DOHH2 (cell line): Measurements from ENCODE around the gene POPDC3.

ENCODE experiments used
- H3F3A ChIP-seq: fragments of 200-600 bp; sonication (generic), shearing (Covaris generic); 2 replicates; pipeline ENCODE4 v1.6.0; 2016; ENCODE audit warnings: antibody characterized with exemption, mild to moderate bottlenecking; ENCODE audit not compliant: control insufficient read depth, insufficient read depth
- H3K27ac ChIP-seq: fragments of 200-600 bp; sonication (generic); 2 replicates; pipeline ENCODE4 v1.5.1; 2014; ENCODE audit warnings: low read depth, mild to moderate bottlenecking, low read length, moderate library complexity
- H3K27me3 ChIP-seq: fragments of 200-600 bp; sonication (generic); 2 replicates; pipeline ENCODE4 v1.6.1; 2014; ENCODE audit warnings: mild to moderate bottlenecking, low read length, mixed read lengths; ENCODE audit not compliant: control insufficient read depth
- H3K36me3 ChIP-seq: fragments of 200-600 bp; sonication (generic); 2 replicates; pipeline ENCODE4 v1.6.1; 2014; ENCODE audit warnings: mild to moderate bottlenecking, low read length, moderate library complexity, mixed read lengths; ENCODE audit not compliant: control insufficient read depth
- H3K4me1 ChIP-seq: fragments of 200-600 bp; sonication (generic); 2 replicates; pipeline ENCODE4 v1.6.1; 2014; ENCODE audit warnings: mild to moderate bottlenecking, low read length, mixed read lengths; ENCODE audit not compliant: control insufficient read depth
- H3K4me2 ChIP-seq: fragments of 200-600 bp; sonication (generic); 2 replicates; pipeline ENCODE4 v1.6.0; 2014; ENCODE audit warnings: mild to moderate bottlenecking, low read length, moderate library complexity
- H3K4me3 ChIP-seq: fragments of 200-600 bp; sonication (generic); 2 replicates; pipeline ENCODE4 v1.5.1; 2014; ENCODE audit warnings: mild to moderate bottlenecking, low read length, mixed read lengths
- H3K79me2 ChIP-seq: fragments of 200-600 bp; sonication (generic); 2 replicates; pipeline ENCODE4 v1.6.1; 2014; ENCODE audit warnings: mild to moderate bottlenecking, low read length, mixed read lengths; ENCODE audit not compliant: control insufficient read depth
- H3K9me2 ChIP-seq: fragments of 200-600 bp; sonication (generic); replicated peaks from 2 replicates; pipeline ENCODE4 v1.6.1; 2014; ENCODE audit warnings: mild to moderate bottlenecking, low read length, mixed read lengths; ENCODE audit not compliant: control insufficient read depth
- H3K9me3 ChIP-seq: fragments of 200-600 bp; sonication (generic); 2 replicates; pipeline ENCODE4 v1.6.1; 2014; ENCODE audit warnings: antibody characterized with exemption, low read length, mixed read lengths; ENCODE audit not compliant: control insufficient read depth, insufficient read depth
- H4K20me1 ChIP-seq: fragments of 200-600 bp; sonication (generic); 2 replicates; pipeline ENCODE4 v1.6.0; 2014; ENCODE audit warnings: low read depth, mild to moderate bottlenecking, antibody characterized with exemption, low read length, moderate library complexity; ENCODE audit not compliant: control insufficient read depth, insufficient read depth
- CTCF ChIP-seq: fragments of 200-600 bp; sonication (generic); IDR thresholded peaks from one replicate; pipeline ENCODE4 v1.5.1; 2014; ENCODE audit warnings: antibody characterized with exemption, mild to moderate bottlenecking, low read depth, low read length; ENCODE audit not compliant: poor library complexity, severe bottlenecking
- EZH2phosphoT487 ChIP-seq: fragments of 200-600 bp; sonication (generic); IDR thresholded peaks from 2 replicates; pipeline ENCODE4 v1.6.1; 2017; ENCODE audit warnings: borderline replicate concordance, mild to moderate bottlenecking, antibody characterized with exemption, low read length, moderate library complexity, mixed read lengths

The POPDC3 gene

GRCh38 chr6:105207524-105208269, 27.9 kb upstream of the POPDC3 start:
- H3K4me2 ChIP-seq, result no peak overlapping the region
- H3K36me3 ChIP-seq, result no peaks in the 10 kb centered on the region
- H4K20me1 ChIP-seq, result no peaks in the 10 kb centered on the region
- H3F3A ChIP-seq, result no peaks in the 10 kb centered on the region
- H3K9me3 ChIP-seq, result no peaks in the 10 kb centered on the region
- no peak overlapping the region for H3K4me3 ChIP-seq
- no peak overlapping the region for H3K27ac ChIP-seq
- no peaks in the 10 kb centered on the region for H3K79me2 ChIP-seq
- no peaks in the 10 kb centered on the region for H3K27me3 ChIP-seq
- TF ChIP-seq EZH2phosphoT487 (no peak), CTCF (no peak)
- H3K9me2 ChIP-seq, result no peaks in the 10 kb centered on the region
- peaks cover 3% of the 10 kb centered on the region; the same call in 1 of the 2 replicates for H3K4me1 ChIP-seq

- Histone ChIP-seq H3K4me1 (no peaks in the 10 kb centered on the region), H3K9me2 (no peaks in the 10 kb centered on the region), H3K27me3 (peaks cover 4% of the 10 kb centered on the region; the same call in 1 of the 2 replicates), H3K9me3 (no peaks in the 10 kb centered on the region), H3F3A (no peaks in the 10 kb centered on the region), H3K79me2 (no peaks in the 10 kb centered on the region), H3K36me3 (no peaks in the 10 kb centered on the region), H3K27ac (no peak overlapping the region), H3K4me2 (no peak overlapping the region), H3K4me3 (no peak overlapping the region), H4K20me1 (no peaks in the 10 kb centered on the region)
- no peak for TF ChIP-seq EZH2phosphoT487
- no peak for TF ChIP-seq CTCF
These were observed 25.0 kb upstream of the POPDC3 start for GRCh38 chr6:105204768-105205167.

GRCh38 chr6:105204331-105204730, 24.5 kb upstream of the POPDC3 start:
- no peak overlapping the region for H3K4me3 ChIP-seq
- no peak overlapping the region for H3K4me2 ChIP-seq
- H3K27ac ChIP-seq, result no peak overlapping the region
- no peaks in the 10 kb centered on the region for H3K9me3 ChIP-seq
- TF ChIP-seq CTCF, result no peak
- no peak for TF ChIP-seq EZH2phosphoT487
- H3K27me3 ChIP-seq, result peaks cover 4% of the 10 kb centered on the region; the same call in 1 of the 2 replicates
- no peaks in the 10 kb centered on the region for H3K79me2 ChIP-seq
- no peaks in the 10 kb centered on the region for H4K20me1 ChIP-seq
- no peaks in the 10 kb centered on the region for H3K4me1 ChIP-seq
- no peaks in the 10 kb centered on the region for H3K36me3 ChIP-seq
- no peaks in the 10 kb centered on the region for H3F3A ChIP-seq
- no peaks in the 10 kb centered on the region for H3K9me2 ChIP-seq
